HG03064 (cell line): Measurements from ENCODE around the gene FBXO22.
"Not testable (repeated sequence)": the region's sequence is repeated elsewhere in the genome, so short reads cannot be mapped to it uniquely, and the experiment has no call there.

ENCODE experiments used
- ATAC-seq: cut with Tn5 transposase; IDR thresholded peaks from one replicate; pipeline ENCODE4 v1.9.1; 2021; ENCODE audit warnings: low read depth; ENCODE audit not compliant: unreplicated experiment

The FBXO22 gene

GRCh38 chr15:75961331-75961730 lies 57.7 kb downstream of the FBXO22 start:
- no peak for ATAC-seq

- ATAC-seq: no peak
Measured at GRCh38 chr15:75966073-75966472, 62.4 kb downstream of the FBXO22 start.

- not testable (repeated sequence) for ATAC-seq
Measured at GRCh38 chr15:75976766-75977165, 73.1 kb downstream of the FBXO22 start.

- ATAC-seq: no peak
Measured at GRCh38 chr15:75981149-75981815, 77.6 kb downstream of the FBXO22 start.

- ATAC-seq: no peak
Measured at GRCh38 chr15:75982468-75982867, 78.8 kb downstream of the FBXO22 start.

GRCh38 chr15:75984706-75985105 lies 81.0 kb downstream of the FBXO22 start:
- ATAC-seq: not testable (repeated sequence)

- no peak for ATAC-seq
Measured at GRCh38 chr15:75985971-75986370, 82.3 kb downstream of the FBXO22 start.

GRCh38 chr15:75989045-75989444 lies 85.4 kb downstream of the FBXO22 start:
- ATAC-seq: no peak

- ATAC-seq: no peak
Measured at GRCh38 chr15:75989875-75990274, 86.2 kb downstream of the FBXO22 start.
